Measurements from ENCODE around the gene ZBTB7C. TPM values are rescaled to one million over a fixed set of nuclear protein-coding genes. Genes with fewer than 3 reads are reported as not detected.

ZBTB7C gene
- total and polyA plus RNA-seq, 9 of the 15 experiments (the other 6 are each of a cell fraction or from before 2014, with no cell fraction given) = not detected

GRCh38 chr18:48011926-48012465 is 397.2 kb downstream of the ZBTB7C start:
- Histone ChIP-seq H2AFZ (ENCODE audit: low read depth, low read length) (no peak overlapping the region), H3K27ac (ENCODE audit: extremely low read depth, low read depth, low read length) (no peak overlapping the region), H4K20me1 (replicated peaks; ENCODE audit: control insufficient read depth, insufficient read depth, low read length) (no peaks in the 10 kb centered on the region), H3K4me3 (no peak overlapping the region), H3K4me1 (replicated peaks in 1 of 2; ENCODE audit: control insufficient read depth in 2 of 2, insufficient read depth in 2 of 2, low read length in 2 of 2) (peaks cover 0 to 14% of the 10 kb centered on the region in 2 experiments; a peak in 2 of 5 replicates), H3K4me2 (ENCODE audit: insufficient read depth, low read length) (no peak overlapping the region), H3K27me3 (ENCODE audit: control insufficient read depth in 2 of 2, insufficient read depth in 2 of 2, low read length in 2 of 2) (no peaks in the 10 kb centered on the region), H3K79me2 (ENCODE audit: control insufficient read depth, insufficient read depth, low read length) (no peaks in the 10 kb centered on the region), H3K9me1 (ENCODE audit: control insufficient read depth, insufficient read depth, low read length) (no peaks in the 10 kb centered on the region), H3K9me3 (replicated peaks; ENCODE audit: control insufficient read depth, insufficient read depth, low read depth, low read length) (no peaks in the 10 kb centered on the region), H3K36me3 (ENCODE audit: control insufficient read depth, insufficient read depth, low read length) (no peaks in the 10 kb centered on the region), H3K9ac (ENCODE audit: insufficient read depth in 1 of 2, low read depth in 2 of 2, low read length in 2 of 2) (no peak overlapping the region)
- intact Hi-C loops (cut with micrococcal nuclease) (no loop called here), in situ Hi-C loops (cut with MboI) (loop anchor here (5.0 kb wide), 1 partner anchor 60 kb away; no protein-coding TSS in a partner anchor)
- DNase-seq (ENCODE audit: extremely low read depth in 1 of 4, low spot score in 3 of 4) = no peak
- WGBS (ENCODE audit: insufficient coverage, low coverage, missing lambda C conversion rate) = 4% methylated on average over 6 of the region's 6 CpGs
- CTCF ChIA-PET (ENCODE audit: low intra/inter-chr PET ratio) = no interaction called here
- FAIRE-seq = no peak
- BruUV-seq (replicated peaks) = no TSS peak
- ATAC-seq = no peak
- POLR2A ChIA-PET = no interaction called here
- no peak for TF ChIP-seq E2F6 (IDR thresholded peaks at IDR 0.05; ENCODE audit: borderline replicate concordance in 1 of 2, extremely low read depth in 1 of 2, insufficient read depth in 1 of 2, insufficient read length in 1 of 2, low read depth in 1 of 2, low read length in 1 of 2, poor library complexity in 1 of 2, severe bottlenecking in 1 of 2)
- no peak for TF ChIP-seq ZBTB1 (CRISPR knock-in tag; IDR thresholded peaks at IDR 0.05; ENCODE audit: borderline replicate concordance, low read depth)
- TF ChIP-seq CTCF (IDR thresholded peaks at IDR 0.05 in 2 of 3, conservative IDR thresholded peaks at IDR 0.05 in 1 of 3; ENCODE audit: insufficient read depth in 2 of 3, low read depth in 1 of 3, low read length in 3 of 3) = no peak
- no peak for TF ChIP-seq SMAD4 (CRISPR knock-in tag; conservative IDR thresholded peaks at IDR 0.05)
- no peak for TF ChIP-seq ASH1L (IDR thresholded peaks at IDR 0.05; ENCODE audit: borderline replicate concordance, low read depth, partially characterized antibody)
- TF ChIP-seq FOXP4 (CRISPR knock-in tag; IDR thresholded peaks at IDR 0.05; ENCODE audit: borderline replicate concordance) = no peak
- no peak for TF ChIP-seq ZBTB7A (IDR thresholded peaks at IDR 0.05; ENCODE audit: borderline replicate concordance, control insufficient read depth, low read depth, low read length)
- TF ChIP-seq GATA2 (CRISPR knock-in tag; IDR thresholded peaks at IDR 0.05) = no peak
- TF ChIP-seq NONO (IDR thresholded peaks at IDR 0.05; ENCODE audit: low read depth in 2 of 2, low read length in 1 of 2) = no peak
- TF ChIP-seq AFF4 (CRISPR knock-in tag; IDR thresholded peaks at IDR 0.05) = no peak
- TF ChIP-seq KLF10 (CRISPR knock-in tag; IDR thresholded peaks at IDR 0.05) = no peak
- TF ChIP-seq THRAP3 (IDR thresholded peaks at IDR 0.05; ENCODE audit: borderline replicate concordance) = no peak

Data from K562 (cell line).